ENCODE measurements around the gene VPS54. TPM values are rescaled to one million over a fixed set of nuclear protein-coding genes. Genes with fewer than 3 reads are reported as not detected.

Gene VPS54
- total RNA-seq, 1 donor from 2014 or later, result 17.7 TPM

GRCh38 chr2:64019975-64020528 lies 824 bp upstream of the VPS54 start:
- no peaks in the 10 kb centered on the region for H3K36me3 ChIP-seq (ENCODE audit: control insufficient read depth, insufficient read depth, low read length)
- H3K27me3 ChIP-seq (ENCODE audit: control insufficient read depth, insufficient read depth, low read length), result no peaks in the 10 kb centered on the region
- no peak for TF ChIP-seq CTCF (IDR thresholded peaks at IDR 0.05; ENCODE audit: insufficient read depth, low read length, poor library complexity, severe bottlenecking)
- H3K4me3 ChIP-seq (ENCODE audit: low read depth, low read length), result no peak overlapping the region
- DNase-seq (ENCODE audit: low read depth), result no peak

GRCh38 chr2:64018701-64019082 lies 536 bp downstream of the VPS54 start:
- no peak for DNase-seq (ENCODE audit: low read depth)
- Histone ChIP-seq H3K27me3 (ENCODE audit: control insufficient read depth, insufficient read depth, low read length) (no peaks in the 10 kb centered on the region), H3K36me3 (ENCODE audit: control insufficient read depth, insufficient read depth, low read length) (no peaks in the 10 kb centered on the region), H3K4me3 (ENCODE audit: low read depth, low read length) (peak overlapping the region; percentile 61)
- TF ChIP-seq CTCF (IDR thresholded peaks at IDR 0.05; ENCODE audit: insufficient read depth, low read length, poor library complexity, severe bottlenecking), result no peak

- Histone ChIP-seq H3K4me3 (ENCODE audit: low read depth, low read length) (peak overlapping the region; percentile 61), H3K36me3 (ENCODE audit: control insufficient read depth, insufficient read depth, low read length) (no peaks in the 10 kb centered on the region), H3K27me3 (ENCODE audit: control insufficient read depth, insufficient read depth, low read length) (no peaks in the 10 kb centered on the region)
- no peak for TF ChIP-seq CTCF (IDR thresholded peaks at IDR 0.05; ENCODE audit: insufficient read depth, low read length, poor library complexity, severe bottlenecking)
- DNase-seq (ENCODE audit: low read depth), result no peak
These were observed 1.2 kb downstream of the VPS54 start for GRCh38 chr2:64017811-64018700.

- no peaks in the 10 kb centered on the region for H3K27me3 ChIP-seq (ENCODE audit: control insufficient read depth, insufficient read depth, low read length)
- no peak overlapping the region for H3K4me3 ChIP-seq (ENCODE audit: low read depth, low read length)
- H3K36me3 ChIP-seq (ENCODE audit: control insufficient read depth, insufficient read depth, low read length), result no peaks in the 10 kb centered on the region
- TF ChIP-seq CTCF (IDR thresholded peaks at IDR 0.05; ENCODE audit: insufficient read depth, low read length, poor library complexity, severe bottlenecking), result no peak
- DNase-seq (ENCODE audit: low read depth), result no peak
These were observed 3.3 kb downstream of the VPS54 start for GRCh38 chr2:64015898-64016297.

- Histone ChIP-seq H3K36me3 (ENCODE audit: control insufficient read depth, insufficient read depth, low read length) (no peaks in the 10 kb centered on the region), H3K27me3 (ENCODE audit: control insufficient read depth, insufficient read depth, low read length) (no peaks in the 10 kb centered on the region), H3K4me3 (ENCODE audit: low read depth, low read length) (no peak overlapping the region)
- no peak for TF ChIP-seq CTCF (IDR thresholded peaks at IDR 0.05; ENCODE audit: insufficient read depth, low read length, poor library complexity, severe bottlenecking)
- no peak for DNase-seq (ENCODE audit: low read depth)
These were observed 3.8 kb downstream of the VPS54 start for GRCh38 chr2:64015391-64015790.

All from kidney epithelial cell (primary cell).